ENCODE results near the gene EFHC2. TPM values are rescaled to one million over a fixed set of nuclear protein-coding genes. Genes with fewer than 3 reads are reported as not detected.

Gene EFHC2
- total and polyA plus RNA-seq, 12 donors: 0.11 to 1.2 (median 0.35) TPM; not detected in 5

- no peak for TF ChIP-seq CTCF (IDR thresholded peaks at IDR 0.05)
- Histone ChIP-seq H3K27me3 (peaks cover 13% of the 10 kb centered on the region), H3K27ac (no peak overlapping the region), H3K4me1 (replicated peaks in 1 of 2) (no peaks in the 10 kb centered on the region), H3K36me3 (replicated peaks in 1 of 2) (no peaks in the 10 kb centered on the region), H3K9me3 (replicated peaks in 1 of 3) (no peaks in the 10 kb centered on the region), H3K4me3 (no peak overlapping the region)
- DNase-seq: no peak
- intact Hi-C loops (cut with DNase I): no loop called here
- WGBS, 4 donors: 53 to 76% (median 60%) methylated on average over 2 of the region's 2 CpGs
Observed at GRCh38 chrX:44234541-44234940, 108.9 kb downstream of the EFHC2 start.

- Histone ChIP-seq H3K27me3 (peaks cover 13% of the 10 kb centered on the region), H3K4me1 (replicated peaks in 1 of 2) (no peaks in the 10 kb centered on the region), H3K36me3 (replicated peaks in 1 of 2) (no peaks in the 10 kb centered on the region), H3K9me3 (replicated peaks in 1 of 3) (no peaks in the 10 kb centered on the region), H3K27ac (no peak overlapping the region), H3K4me3 (no peak overlapping the region)
- DNase-seq: no peak
- no peak for TF ChIP-seq CTCF (IDR thresholded peaks at IDR 0.05)
- no peak for TF ChIP-seq POLR2A (IDR thresholded peaks at IDR 0.05)
- intact Hi-C loops (cut with DNase I): no loop called here
Observed at GRCh38 chrX:44234116-44234515, 109.4 kb downstream of the EFHC2 start.

GRCh38 chrX:44232081-44232480 is 111.4 kb downstream of the EFHC2 start:
- TF ChIP-seq CTCF (IDR thresholded peaks at IDR 0.05): no peak
- no peak for TF ChIP-seq POLR2A (IDR thresholded peaks at IDR 0.05)
- H3K4me1 ChIP-seq (replicated peaks in 1 of 2): no peaks in the 10 kb centered on the region
- WGBS, 4 donors: 85 to 94% (median 89%) methylated on average over 5 of the region's 5 CpGs
- H3K36me3 ChIP-seq (replicated peaks in 1 of 2): no peaks in the 10 kb centered on the region
- peaks cover 10% of the 10 kb centered on the region for H3K27me3 ChIP-seq
- H3K9me3 ChIP-seq (replicated peaks in 1 of 3): no peaks in the 10 kb centered on the region
- intact Hi-C loops (cut with DNase I): no loop called here
- no peak for DNase-seq
- no peak overlapping the region for H3K27ac ChIP-seq
- no peak overlapping the region for H3K4me3 ChIP-seq

- no peak for TF ChIP-seq CTCF (IDR thresholded peaks at IDR 0.05)
- no peak for TF ChIP-seq POLR2A (IDR thresholded peaks at IDR 0.05)
- no peaks in the 10 kb centered on the region for H3K9me3 ChIP-seq (replicated peaks in 1 of 3)
- no peaks in the 10 kb centered on the region for H3K36me3 ChIP-seq (replicated peaks in 1 of 2)
- DNase-seq: no peak
- no peak overlapping the region for H3K4me3 ChIP-seq
- no peak overlapping the region for H3K27ac ChIP-seq
- H3K4me1 ChIP-seq (replicated peaks in 1 of 2): no peaks in the 10 kb centered on the region
- WGBS, 4 donors: 56 to 80% (median 69%) methylated on average over 4 of the region's 4 CpGs
- intact Hi-C loops (cut with DNase I): no loop called here
- H3K27me3 ChIP-seq: peaks cover 7% of the 10 kb centered on the region
Observed at GRCh38 chrX:44228621-44229020, 114.9 kb downstream of the EFHC2 start.
